Fibroblast of skin of right quadriceps (primary cell): Measurements from ENCODE around the gene CMYA5.
"Not testable (repeated sequence)": the region's sequence is repeated elsewhere in the genome, so short reads cannot be mapped to it uniquely, and the experiment has no call there.

Experiments used
- DNase-seq: peaks from one replicate; pipeline ENCODE4 v3.0.0-alpha.2; 2013

The CMYA5 gene

DNA sequence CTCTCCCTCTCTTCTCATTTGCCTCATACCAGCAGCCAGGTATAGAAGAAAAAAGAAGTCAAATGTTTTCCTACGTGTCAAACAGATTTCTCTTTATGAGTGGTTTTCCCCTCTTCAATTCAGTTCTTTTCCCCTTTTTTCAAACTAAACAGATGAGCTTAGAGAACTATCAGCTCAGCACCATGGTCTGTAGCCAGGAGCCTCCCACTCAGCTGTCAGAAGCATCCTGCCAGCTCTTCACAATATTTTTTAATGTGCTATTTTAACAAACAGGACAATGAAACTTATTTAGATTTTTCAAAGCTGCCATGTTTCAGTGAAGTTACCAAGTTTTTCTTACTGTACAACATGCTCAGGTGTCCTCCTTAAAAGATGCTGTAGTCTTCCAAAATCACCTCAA lies 63.5 kb downstream of the CMYA5 start:
- DNase-seq = no peak

GRCh38 chr5:79753877-79754645 lies 64.4 kb downstream of the CMYA5 start:
- DNase-seq = no peak

GRCh38 chr5:79754865-79755555 lies 65.4 kb downstream of the CMYA5 start:
- peak; percentile 3 for DNase-seq

DNA sequence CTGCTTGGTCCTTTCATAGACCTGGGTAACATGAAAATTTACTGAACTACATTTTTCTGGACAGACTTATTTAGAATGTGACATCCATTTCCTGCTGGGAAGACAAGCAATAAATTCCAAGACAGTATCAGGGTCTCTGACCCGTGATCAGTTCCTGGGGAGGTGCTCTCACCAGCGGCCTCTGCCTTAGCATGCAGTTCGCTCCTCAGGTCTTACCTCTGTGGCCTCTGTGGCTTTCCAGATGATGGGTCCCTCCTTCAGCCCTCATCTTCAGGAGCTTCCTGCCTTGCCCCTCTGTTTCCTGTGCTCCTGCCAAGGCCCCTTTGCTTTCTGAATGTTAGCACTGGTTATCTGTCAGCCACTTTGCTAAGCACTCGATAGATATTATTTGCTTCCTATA lies 66.4 kb downstream of the CMYA5 start:
- peak; percentile 5 for DNase-seq

- DNase-seq = peak; percentile 80
These were observed 69.8 kb downstream of the CMYA5 start for GRCh38 chr5:79759436-79759835.

DNA sequence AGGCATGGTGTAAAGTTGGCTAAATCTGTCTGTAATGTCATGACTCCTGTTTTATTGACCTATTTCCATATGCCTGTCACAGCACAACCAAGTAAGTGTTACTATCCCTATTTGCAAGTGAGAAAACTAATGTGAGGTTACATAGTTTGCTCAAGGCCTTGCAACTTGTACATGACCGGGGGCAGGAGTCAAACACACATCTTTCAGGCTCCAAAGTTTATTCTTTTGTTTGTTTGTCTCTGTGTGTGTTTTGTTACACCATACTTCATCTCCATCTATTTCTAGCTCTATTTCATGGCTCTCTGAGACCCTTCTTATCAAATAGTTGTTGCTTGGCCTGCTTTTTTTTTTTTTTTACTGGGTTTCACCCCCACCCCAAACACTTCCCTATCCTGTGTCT lies 70.2 kb downstream of the CMYA5 start:
- no peak for DNase-seq

DNA sequence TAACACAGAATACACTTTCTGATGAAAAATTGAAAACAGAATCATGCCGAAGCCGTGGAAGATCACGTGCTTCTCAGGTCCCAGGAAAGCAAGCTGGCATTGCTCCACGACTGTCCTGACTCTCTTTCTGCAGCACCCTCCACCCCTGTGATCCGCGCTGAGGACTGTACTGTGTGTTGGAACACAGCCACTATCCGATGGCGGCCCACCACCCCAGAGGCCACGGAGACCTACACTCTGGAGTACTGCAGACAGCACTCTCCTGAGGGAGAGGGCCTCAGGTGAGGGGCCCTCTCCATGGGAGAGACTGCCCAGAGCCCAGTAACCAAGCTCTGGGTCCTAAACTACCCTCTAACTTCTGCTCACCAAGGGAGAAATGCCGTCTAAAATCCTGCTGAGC lies 73.3 kb downstream of the CMYA5 start:
- DNase-seq = no peak

DNA sequence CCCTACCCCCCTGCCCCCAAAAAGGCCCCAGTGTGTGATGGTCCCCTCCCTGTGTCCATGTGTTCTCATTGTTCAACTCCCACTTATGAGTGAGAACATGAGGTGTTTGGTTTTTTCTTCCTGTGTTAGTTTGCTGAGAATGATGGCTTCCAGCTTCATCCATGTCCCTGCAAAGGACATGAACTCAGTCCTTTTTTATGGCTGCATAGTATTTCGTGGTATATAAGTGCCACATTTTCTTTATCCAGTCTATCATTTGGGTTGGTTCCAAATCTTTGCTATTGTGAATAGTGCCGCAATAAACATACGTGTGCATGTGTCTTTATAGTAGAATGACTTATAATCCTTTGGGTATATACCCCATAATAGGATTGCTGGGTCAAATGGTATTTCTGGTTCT lies 74.5 kb downstream of the CMYA5 start:
- not testable (repeated sequence) for DNase-seq

DNA sequence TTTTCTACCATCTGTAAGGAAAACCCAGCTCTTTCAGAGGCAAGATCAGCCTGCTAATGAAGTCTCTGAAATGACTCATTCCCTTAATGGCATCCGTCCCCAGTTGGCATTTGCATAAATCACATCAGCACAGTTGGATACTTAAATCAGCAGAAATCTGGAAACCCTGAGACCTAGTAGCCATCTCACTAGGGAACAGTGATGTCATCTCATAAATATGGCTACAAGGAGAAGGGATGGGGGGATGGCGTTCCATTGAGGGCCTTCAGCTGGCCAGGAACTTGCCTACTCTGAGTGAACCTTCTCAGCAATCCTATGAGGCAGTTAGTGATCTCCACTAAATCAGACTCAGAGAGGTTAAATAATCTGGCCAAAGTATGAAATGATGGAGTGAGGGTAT lies 81.8 kb downstream of the CMYA5 start:
- DNase-seq = peak; percentile 97

DNA sequence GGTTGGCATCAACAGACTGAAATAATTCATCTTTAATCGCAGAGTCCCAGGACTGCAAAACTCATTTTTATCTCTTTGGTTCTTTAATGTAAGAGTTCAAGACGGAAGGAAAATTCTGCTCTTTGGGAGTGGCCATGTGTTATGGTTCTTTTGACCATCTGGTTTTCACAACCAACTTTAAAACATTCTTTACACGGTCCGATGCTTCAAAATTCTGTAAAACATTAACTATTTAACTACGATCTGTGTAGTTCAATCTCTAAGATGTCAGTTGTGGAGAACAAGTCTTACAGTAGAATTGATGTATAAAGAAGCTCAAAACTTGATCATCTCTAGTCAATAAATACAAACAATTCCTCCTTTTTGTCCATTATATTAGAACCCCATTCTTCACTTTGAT lies 83.0 kb downstream of the CMYA5 start:
- DNase-seq = no peak

GRCh38 chr5:79773612-79774011 lies 84.0 kb downstream of the CMYA5 start:
- no peak for DNase-seq

DNA sequence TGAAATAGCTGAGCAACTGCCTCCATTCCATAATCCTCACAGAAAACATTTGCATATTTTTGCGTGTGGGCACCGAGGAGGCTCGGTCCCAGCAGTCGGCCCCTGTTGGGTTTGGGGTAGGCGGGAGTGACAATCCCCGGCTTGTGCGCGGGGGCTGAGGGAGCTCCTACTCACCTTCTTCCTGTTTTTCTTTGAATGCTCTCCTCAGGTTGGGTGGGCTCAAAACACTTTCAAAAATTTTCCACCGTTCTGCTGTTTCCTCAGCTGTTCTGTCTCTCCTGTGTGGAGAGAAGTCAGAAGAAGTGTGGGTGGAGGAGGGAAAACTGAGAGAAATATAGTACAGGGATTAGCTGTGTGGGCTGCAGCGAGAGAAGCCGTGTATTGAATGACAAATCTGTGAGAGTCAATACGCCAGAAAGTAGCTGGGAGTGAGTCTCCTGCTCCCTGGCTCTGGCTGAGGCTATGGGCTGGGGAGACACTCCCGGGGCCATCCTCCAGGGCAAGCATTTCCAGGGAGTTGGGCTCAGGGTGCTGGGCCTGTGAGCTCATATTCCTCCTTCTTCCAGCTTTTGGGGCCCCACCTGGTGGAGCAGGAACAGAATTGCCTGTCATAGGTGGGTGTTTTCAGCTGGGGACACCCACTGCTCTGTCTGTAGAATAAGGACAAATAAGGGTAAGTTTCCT lies 84.7 kb downstream of the CMYA5 start:
- DNase-seq = peak; percentile 41

DNA sequence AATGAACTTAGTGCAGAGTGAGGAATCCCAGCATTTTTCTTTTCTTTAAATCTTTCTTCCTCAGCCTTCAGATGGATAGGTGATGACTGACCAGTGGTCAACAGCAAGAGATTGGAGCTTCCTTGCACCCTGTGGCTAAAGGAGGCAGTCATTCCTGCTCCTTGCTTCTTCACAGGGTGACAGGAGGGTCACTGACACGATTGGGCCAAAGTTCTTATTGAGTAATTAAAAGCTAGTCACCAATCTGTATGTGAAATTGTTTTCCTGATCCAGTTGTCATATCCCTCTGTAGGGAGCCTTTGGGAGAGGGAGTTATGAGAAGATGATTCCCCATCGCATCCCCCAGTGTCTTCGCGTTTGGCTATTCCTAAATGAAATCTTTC lies 85.2 kb downstream of the CMYA5 start:
- no peak for DNase-seq

DNA sequence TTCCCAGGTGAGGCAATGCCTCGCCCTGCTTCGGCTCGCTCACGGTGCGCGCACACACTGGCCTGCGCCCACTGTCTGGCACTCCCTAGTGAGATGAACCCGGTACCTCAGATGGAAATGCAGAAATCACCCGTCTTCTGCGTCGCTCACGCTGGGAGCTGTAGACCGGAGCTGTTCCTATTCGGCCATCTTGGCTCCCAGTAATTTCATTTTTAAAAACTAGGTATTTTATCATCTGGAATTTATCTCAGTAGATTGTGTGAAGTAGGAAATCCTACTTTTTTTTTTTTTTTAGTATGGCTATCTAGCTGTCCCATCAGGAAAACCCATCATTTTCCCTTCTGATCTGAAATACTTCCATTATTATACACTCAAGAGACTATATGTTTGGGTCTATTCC lies 95.1 kb downstream of the CMYA5 start:
- DNase-seq = not testable (repeated sequence)

GRCh38 chr5:79785983-79786382 lies 96.3 kb downstream of the CMYA5 start:
- no peak for DNase-seq

GRCh38 chr5:79787448-79787847 lies 97.8 kb downstream of the CMYA5 start:
- DNase-seq = no peak

DNA sequence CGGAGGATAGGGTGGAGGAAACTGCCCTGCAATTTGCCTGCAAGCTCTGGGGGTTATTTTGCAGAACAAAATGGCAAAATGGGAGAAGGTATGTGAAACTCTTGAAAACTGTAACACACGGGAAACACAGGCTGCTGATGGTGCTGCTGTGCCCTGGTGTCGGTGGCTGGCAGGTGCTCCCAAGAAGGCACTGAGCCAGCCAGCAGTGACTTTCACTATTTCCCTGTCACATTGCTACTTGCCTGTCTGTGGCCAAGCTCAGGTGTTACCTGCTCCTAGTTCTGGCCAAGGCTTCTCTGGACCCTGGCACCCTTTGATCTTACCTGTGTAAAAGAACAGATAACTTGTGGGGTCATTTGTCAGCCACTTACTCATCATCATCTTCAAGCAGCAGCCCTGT lies 102.2 kb downstream of the CMYA5 start:
- DNase-seq = no peak

DNA sequence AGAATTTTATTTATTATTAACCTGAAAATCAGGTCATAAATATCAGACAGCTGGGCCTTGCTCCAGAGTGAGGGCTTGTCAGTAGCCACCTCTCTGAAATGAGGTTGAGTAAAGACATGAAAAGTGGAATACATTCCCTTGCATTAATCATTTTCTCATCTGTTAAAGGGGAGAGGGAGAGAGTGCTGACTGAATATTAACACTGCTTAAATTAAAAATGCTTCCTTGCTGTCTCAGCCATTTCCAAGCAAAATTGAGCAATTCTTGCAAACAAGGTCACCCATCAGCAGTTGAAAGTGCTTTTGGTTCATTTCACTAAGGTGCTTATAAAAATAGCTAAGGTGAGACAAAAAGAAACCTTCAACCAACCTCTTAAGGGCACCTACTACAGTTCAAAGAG lies 102.8 kb downstream of the CMYA5 start:
- no peak for DNase-seq

DNA sequence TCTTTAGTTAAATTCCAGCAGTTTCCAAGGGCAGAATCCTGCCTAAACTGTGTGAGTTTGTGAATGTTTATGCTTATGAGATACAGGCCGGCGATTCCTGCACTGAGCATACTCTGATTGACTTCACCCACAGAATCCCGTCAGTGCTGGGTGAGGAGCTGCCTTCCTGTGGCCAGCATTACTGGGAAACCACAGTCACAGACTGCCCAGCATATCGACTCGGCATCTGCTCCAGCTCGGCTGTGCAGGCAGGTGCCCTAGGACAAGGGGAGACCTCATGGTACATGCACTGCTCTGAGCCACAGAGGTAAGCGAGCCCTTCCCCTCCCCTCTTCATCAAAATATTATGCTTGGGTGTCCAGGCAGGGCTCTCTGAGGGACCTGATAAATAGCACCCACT lies 103.7 kb downstream of the CMYA5 start:
- no peak for DNase-seq

GRCh38 chr5:79793722-79794121 lies 104.1 kb downstream of the CMYA5 start:
- DNase-seq = no peak

GRCh38 chr5:79794347-79794746 lies 104.7 kb downstream of the CMYA5 start:
- DNase-seq = no peak

GRCh38 chr5:79795764-79796398 lies 106.2 kb downstream of the CMYA5 start:
- peak; percentile 28 for DNase-seq

- peak; percentile 3 for DNase-seq
These were observed 109.4 kb downstream of the CMYA5 start for GRCh38 chr5:79798893-79799590.
